GM21447 (cell line): ENCODE measurements around the gene LIN7A.
"Not testable (repeated sequence)": the region's sequence is repeated elsewhere in the genome, so short reads cannot be mapped to it uniquely, and the experiment has no call there.

Experiments used
- ATAC-seq: cut with Tn5 transposase; IDR thresholded peaks from one replicate; pipeline ENCODE4 v1.9.1; 2021; ENCODE audit not compliant: unreplicated experiment

Gene LIN7A

GRCh38 chr12:80924437-80924836 lies 13.3 kb downstream of the LIN7A start:
- no peak for ATAC-seq

- no peak for ATAC-seq
Measured at GRCh38 chr12:80920006-80920405, 17.7 kb downstream of the LIN7A start.

- ATAC-seq = no peak
Measured at GRCh38 chr12:80917651-80918050, 20.1 kb downstream of the LIN7A start.

- no peak for ATAC-seq
Measured at GRCh38 chr12:80912901-80913770, 24.6 kb downstream of the LIN7A start.

GRCh38 chr12:80909370-80909769 lies 28.4 kb downstream of the LIN7A start:
- ATAC-seq = no peak

GRCh38 chr12:80902711-80903110 lies 35.0 kb downstream of the LIN7A start:
- no peak for ATAC-seq

- ATAC-seq = no peak
Measured at GRCh38 chr12:80901661-80902060, 36.1 kb downstream of the LIN7A start.

- no peak for ATAC-seq
Measured at GRCh38 chr12:80895240-80895639, 42.5 kb downstream of the LIN7A start.

- ATAC-seq = no peak
Measured at GRCh38 chr12:80894179-80894578, 43.6 kb downstream of the LIN7A start.

- ATAC-seq = no peak
Measured at GRCh38 chr12:80892597-80893445, 44.9 kb downstream of the LIN7A start.

GRCh38 chr12:80884651-80885050 lies 53.1 kb downstream of the LIN7A start:
- no peak for ATAC-seq

GRCh38 chr12:80881106-80881505 lies 56.6 kb downstream of the LIN7A start:
- no peak for ATAC-seq

GRCh38 chr12:80878452-80878851 lies 59.3 kb downstream of the LIN7A start:
- not testable (repeated sequence) for ATAC-seq

GRCh38 chr12:80877721-80878265 lies 59.9 kb downstream of the LIN7A start:
- no peak for ATAC-seq

GRCh38 chr12:80872053-80872452 lies 65.7 kb downstream of the LIN7A start:
- ATAC-seq = no peak

GRCh38 chr12:80869264-80869663 lies 68.5 kb downstream of the LIN7A start:
- no peak for ATAC-seq

- no peak for ATAC-seq
Measured at GRCh38 chr12:80868576-80868975, 69.2 kb downstream of the LIN7A start.

- ATAC-seq = no peak
Measured at GRCh38 chr12:80867941-80868340, 69.8 kb downstream of the LIN7A start.

- ATAC-seq = no peak
Measured at GRCh38 chr12:80864046-80864735, 73.5 kb downstream of the LIN7A start.

GRCh38 chr12:80862531-80862930 lies 75.2 kb downstream of the LIN7A start:
- ATAC-seq = no peak
